C4-2B (cell line): ENCODE results near the gene USP32.
A peak's percentile ranks its signal among the peaks of the same experiment; 100 is the strongest.

Source experiments
- H3K27ac ChIP-seq: fragments of 450-650 bp; 2 replicates; pipeline ENCODE4 v1.5.1; 2017
- ZFX ChIP-seq: fragments of 450-650 bp; IDR thresholded peaks from 2 replicates; pipeline ENCODE4 v1.6.1; 2017
- TF ChIP-seq, protein P1 (sequence below): fragments of 450-650 bp; conservative IDR thresholded peaks from 2 replicates; pipeline ENCODE4 v1.5.1; 2017; ENCODE audit warnings: mild to moderate bottlenecking

USP32 gene

DNA sequence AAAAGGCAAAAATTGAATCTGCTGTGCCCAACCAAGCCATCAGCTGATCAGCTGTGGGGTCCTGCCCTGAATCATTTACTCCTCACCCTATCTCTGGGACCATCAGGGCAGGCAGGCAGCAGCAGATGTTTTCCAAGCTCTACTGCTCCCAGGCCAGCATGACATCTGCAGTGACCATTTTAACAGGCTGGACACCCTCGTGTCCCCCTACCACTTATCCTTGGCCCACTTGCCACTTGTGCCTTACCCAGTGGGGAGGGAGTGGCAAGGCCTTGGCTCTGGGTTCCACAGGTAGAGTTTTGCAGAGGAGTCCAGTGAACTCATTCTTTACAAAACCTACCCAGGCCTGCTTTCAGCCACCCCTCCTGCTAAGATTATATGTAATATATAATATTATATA, 254.2 kb downstream of the USP32 start:
- TF ChIP-seq, protein P1, sequence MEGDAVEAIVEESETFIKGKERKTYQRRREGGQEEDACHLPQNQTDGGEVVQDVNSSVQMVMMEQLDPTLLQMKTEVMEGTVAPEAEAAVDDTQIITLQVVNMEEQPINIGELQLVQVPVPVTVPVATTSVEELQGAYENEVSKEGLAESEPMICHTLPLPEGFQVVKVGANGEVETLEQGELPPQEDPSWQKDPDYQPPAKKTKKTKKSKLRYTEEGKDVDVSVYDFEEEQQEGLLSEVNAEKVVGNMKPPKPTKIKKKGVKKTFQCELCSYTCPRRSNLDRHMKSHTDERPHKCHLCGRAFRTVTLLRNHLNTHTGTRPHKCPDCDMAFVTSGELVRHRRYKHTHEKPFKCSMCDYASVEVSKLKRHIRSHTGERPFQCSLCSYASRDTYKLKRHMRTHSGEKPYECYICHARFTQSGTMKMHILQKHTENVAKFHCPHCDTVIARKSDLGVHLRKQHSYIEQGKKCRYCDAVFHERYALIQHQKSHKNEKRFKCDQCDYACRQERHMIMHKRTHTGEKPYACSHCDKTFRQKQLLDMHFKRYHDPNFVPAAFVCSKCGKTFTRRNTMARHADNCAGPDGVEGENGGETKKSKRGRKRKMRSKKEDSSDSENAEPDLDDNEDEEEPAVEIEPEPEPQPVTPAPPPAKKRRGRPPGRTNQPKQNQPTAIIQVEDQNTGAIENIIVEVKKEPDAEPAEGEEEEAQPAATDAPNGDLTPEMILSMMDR, result no peak
- no peak for TF ChIP-seq ZFX

DNA sequence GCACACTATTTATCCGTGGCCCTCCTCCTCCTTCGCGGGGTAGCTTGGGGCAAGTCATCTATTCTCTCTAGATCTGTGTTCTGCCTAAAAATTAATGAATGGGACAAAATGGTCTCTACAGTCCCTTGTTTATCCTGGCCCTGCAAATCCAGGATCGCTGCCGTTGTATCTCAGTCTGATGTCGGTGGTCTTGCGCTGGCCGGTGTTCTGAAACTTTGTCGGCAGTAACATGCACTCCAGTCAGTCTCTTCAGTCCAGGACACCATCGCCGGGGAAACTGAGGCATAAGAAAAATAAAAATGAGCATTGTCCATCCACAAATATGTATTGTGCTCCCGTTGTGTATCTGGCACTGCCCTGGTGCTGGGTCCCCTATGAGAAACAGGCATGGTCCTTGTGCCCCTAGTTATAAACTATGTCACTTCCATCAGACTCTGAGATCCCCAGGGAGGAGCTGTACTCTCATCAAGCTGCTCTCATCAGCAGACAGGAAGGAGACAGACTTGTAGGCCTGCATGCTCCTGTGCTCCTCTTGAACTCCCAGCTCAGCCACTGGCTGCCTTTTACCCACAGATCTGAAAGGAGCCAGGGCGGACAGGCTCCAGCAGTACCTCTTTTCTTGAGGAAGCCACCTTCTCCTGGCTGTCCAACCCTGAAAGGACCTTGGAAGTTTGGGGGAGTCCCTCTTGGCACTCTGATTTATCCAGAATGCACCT, 255.8 kb downstream of the USP32 start:
- TF ChIP-seq, protein P1, result no peak
- TF ChIP-seq ZFX, result no peak
- peak overlapping the region; percentile 64; the same call in 1 of the 2 replicates for H3K27ac ChIP-seq

More for the DNA sequence above, 254.2 kb downstream of the USP32 start:
- H3K27ac ChIP-seq, result no peak overlapping the region

DNA sequence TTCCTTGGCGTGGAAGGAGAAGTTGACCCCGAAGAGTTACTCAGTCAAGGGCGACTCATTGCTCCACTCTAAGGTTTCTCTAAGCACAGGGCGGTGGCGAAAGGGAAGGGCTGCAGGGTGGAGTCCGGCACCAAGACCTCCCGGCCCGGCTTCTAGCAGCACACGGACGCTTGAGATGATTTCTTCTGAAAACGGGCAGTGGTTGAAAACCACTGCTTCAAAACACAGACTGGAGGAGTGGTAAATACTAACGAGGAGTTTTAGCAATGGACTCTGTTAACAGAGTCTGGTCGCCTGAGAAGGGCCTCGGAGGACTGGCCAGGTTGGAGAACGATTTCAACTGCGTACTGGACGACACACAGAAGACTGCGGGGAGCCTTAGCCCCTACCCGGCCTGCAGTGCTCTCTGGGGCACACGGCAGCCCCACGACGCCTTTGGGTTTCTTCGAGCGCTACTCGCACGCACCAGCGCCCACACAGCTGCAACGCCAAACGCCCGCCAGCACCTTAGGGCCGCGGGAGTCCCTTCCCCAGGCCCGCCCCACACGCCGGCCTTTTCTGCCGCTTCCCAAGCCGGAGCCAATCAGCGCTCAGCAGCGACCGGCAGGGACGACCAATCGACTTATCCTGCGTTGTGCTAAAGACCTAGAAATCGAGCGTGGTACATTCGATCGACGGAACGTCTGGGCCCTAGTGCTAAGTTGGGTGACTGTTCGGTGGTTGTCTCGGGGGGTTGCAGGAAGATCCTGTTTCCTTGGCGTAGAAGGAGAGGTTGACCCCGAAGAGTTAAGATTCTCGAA, 256.6 kb downstream of the USP32 start:
- TF ChIP-seq ZFX, result peak; percentile 76; the same call in 1 of the 2 replicates
- TF ChIP-seq, protein P1, result no peak
- peak overlapping the region; percentile 64 for H3K27ac ChIP-seq

DNA sequence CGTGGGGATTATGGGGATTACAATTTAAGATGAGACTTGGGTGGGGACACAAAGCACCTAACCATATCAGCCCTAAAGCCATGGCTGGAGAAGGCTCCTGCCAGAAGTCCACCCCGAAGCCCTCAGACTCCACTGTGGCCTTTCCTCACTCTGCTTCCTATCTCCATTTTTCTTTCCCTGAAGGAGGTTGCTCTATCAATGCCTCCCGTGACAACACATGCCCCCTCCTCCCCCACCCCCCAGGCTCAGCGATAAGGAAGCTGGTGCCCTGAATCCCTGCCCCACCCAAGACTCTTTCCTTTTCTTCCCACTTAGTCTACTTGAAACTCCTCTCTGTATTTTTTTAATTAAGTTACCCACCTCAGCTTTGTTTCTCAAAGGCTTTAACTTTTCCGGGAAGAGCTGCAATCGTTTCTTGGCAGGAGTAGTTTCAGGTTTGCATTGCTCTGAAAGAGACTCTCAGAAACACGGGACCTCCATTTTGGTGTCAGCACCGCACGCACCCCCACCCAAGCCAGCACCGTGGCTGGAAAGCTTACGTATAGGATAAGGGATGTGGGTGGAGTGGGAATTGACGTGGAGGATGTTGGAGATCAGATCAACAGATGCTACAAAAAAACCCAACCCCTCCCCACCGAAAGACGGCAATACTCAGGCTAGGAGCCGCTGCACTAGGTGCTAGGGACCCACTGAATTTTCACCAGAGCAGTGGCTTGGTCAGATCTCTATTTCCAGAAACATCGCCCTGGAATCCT, 257.4 kb downstream of the USP32 start:
- H3K27ac ChIP-seq, result peak overlapping the region; percentile 64
- no peak for TF ChIP-seq ZFX
- TF ChIP-seq, protein P1, result no peak

DNA sequence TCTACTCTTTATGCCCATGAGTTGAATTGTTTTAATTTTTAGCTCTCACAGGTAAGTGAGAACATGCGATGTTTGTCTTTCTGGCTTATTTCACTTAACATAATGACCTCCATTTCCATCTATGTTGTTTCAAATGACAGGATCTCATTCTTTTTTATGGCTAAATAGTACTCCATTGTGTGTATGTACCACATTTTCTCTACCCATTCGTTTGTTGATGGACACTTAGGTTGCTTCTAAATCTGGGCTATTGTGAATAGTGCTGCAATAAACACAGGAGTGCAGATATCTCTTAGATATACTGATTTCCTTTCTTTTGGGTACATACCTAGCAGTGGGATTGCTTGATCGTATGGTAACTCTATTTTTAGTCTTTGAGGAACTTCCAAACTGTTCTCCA, 261.5 kb downstream of the USP32 start:
- TF ChIP-seq, protein P1, result no peak
- no peak for TF ChIP-seq ZFX

DNA sequence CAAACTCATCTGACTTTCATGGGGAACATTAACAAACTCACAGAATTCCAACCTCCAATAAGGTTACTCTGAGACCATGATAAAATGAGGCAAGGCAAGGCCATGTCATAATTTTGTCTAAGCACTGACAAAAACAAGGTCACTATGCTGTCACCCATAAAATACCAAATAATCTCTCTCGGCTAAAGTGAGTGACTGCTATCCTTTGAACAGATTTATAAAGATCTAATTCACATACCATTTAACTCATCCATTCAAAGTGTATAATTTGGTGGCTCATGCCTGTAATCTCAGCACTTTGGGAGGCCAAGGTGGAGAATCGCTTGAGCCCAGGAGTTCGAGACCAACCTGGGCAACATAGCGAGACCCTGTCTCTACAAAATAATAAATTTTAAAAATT, 262.8 kb downstream of the USP32 start:
- no peak overlapping the region for H3K27ac ChIP-seq
- TF ChIP-seq, protein P1, result no peak
- no peak for TF ChIP-seq ZFX

More for the DNA sequence above, 261.5 kb downstream of the USP32 start:
- H3K27ac ChIP-seq, result no peak overlapping the region
